ENCODE results near the gene LITAF.
"Not testable (repeated sequence)": the region's sequence is repeated elsewhere in the genome, so short reads cannot be mapped to it uniquely, and the experiment has no call there.

The LITAF gene

DNA sequence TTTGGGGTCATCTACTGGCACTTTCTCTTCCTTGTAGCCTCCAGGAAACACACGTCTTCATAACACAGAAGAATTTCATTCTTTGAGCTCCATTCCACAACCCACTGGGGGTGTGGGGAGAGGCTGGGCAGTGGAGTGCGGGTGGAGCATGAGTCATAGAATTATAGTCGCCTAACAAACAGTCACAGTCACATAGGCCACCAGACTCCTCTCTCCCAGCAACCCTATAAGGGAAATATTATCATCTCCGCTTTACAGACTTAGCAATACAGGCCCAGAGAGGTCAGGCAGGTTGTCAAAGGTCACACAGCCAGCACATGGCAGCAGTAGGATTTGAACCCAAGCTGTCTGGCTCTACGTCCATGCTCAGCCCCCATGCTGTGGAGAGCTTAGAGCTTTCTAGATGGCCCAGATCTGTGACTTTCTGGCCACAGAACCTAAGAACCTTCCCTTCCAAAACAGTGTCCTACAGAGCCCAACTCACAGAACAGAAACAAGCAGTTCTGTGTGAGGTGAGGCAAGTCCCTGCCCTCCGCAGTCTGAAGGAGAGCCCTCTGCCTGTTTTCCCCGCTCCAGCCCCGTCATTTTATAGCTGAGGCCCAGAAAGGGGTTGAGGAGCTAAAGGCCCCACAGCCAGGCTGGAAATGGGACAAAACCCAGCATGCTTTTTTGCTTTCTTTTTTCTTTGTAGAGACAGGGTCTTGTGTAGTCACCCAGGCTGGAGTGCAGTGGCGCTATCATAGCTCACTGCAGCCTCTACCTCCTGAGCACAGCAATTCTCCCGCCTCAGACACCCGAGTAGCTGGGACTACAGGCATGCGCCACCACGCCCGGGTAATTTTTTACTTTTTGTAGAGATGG is 10.7 kb upstream of the LITAF start:
- no peak for DNase-seq

GRCh38 chr16:11596572-11597226 is 10.0 kb upstream of the LITAF start:
- no peak for DNase-seq

DNA sequence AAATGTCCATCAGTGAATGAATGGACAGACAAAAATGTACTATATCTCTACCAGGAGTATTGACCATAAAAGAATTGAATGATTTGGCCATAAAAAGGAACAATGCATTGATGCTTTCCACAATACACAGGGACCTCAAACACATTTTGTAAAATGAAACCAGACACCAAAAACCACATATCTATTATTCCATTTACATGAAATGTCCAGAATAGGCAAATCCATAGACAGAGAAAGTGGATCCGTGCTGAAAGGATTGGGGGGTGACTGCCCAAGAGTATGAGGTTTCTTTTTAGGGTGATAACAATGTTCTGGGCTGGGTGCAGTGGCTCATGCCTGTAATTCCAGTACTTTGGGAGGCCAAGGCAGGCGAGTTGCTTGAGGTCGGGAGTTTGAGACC is 6.9 kb upstream of the LITAF start:
- no peak for DNase-seq

DNA sequence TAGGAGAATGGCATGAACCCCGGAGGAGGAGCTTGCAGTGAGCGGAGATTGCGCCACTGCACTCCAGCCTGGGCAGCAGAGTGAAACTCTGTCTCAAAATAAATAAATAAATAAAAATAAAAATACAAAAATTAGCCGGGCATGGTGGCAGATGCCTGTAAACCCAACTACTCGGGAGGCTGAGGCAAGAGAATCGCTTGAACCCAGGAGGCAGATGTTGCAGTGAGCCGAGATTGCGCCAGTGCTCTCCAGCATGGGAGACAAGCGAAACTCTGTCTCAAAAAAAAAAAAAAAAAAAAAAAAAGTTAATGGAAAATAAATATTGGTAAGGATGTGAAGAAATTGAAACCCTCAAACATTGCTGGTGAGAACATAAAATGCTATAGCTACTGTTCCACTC is 6.4 kb upstream of the LITAF start:
- not testable (repeated sequence) for DNase-seq

GRCh38 chr16:11591630-11592029 is 4.9 kb upstream of the LITAF start:
- DNase-seq, result not testable (repeated sequence)

DNA sequence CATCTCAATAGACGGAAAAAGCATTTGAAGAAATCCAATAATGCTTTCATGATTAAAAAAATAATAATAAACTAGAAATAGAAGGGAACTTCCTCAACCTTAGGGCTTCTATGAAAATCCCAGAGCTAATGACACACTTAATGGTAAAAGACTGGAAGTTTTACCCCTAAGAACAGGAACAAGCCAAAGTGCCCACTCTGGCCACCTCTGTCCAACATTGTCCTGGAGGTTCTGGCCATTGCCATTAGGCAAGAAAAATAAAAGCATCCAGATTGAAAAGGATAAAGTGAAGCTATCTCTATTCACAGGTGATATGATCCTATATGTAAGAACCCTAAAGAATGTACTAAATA is 2.5 kb upstream of the LITAF start:
- no peak for DNase-seq

- DNase-seq, result no peak
Measured at GRCh38 chr16:11588321-11589197, 1.8 kb upstream of the LITAF start.

- DNase-seq, result no peak
Measured at GRCh38 chr16:11587643-11588247, 1.0 kb upstream of the LITAF start.

- no peak for DNase-seq
Measured at GRCh38 chr16:11586378-11586855, 302 bp downstream of the LITAF start.

GRCh38 chr16:11585460-11586377 is 1.0 kb downstream of the LITAF start:
- no peak for DNase-seq

DNA sequence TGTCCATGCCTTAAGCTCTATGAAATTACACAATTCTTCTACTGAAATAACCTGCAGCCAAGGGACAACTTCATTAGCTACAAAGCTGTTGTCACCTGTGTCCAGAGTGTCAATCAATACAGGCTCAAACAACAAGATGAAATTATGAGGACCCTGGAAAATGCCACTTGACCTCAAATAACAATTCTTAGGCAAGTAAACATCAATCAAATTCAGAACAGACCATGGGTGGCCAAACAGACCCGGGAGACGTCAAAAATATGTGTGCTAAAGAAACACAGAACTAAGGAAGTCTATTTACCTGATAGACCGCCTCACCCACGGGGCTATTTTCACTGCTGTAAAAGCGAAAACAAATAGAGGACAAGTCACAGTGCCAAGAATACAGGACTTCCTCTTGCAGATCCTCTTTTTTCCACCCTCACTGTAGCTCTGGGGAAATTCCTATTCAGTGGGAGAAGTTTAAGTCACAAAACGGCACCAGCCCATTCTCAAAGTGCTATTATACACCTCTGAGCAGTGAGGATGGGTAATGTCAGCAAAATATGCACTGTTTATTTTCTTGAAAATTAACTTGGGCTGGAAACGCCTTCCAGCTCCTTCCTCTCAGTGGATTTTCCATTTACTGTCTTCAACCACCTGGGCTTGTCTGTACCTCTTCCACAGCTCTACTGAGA is 2.7 kb downstream of the LITAF start:
- DNase-seq, result no peak

DNA sequence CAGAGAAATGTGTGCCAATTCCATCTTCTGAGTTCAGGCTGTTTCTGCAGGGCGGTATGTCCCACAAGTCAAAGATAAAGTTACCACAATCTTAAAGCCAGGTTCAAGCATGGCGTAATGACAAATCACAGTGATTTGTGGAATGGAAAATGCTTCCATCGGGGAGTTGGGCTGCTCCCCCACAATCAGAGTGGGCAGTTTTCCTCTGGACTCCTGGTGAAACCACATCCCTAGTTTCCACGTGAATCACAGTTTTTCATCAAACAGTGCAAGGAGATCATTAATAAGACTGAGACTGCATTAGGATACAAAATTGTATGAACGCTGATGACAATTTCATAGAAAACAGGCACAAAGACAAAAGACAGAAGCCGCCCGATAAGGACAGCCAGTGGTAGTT is 3.6 kb downstream of the LITAF start:
- DNase-seq, result no peak

DNA sequence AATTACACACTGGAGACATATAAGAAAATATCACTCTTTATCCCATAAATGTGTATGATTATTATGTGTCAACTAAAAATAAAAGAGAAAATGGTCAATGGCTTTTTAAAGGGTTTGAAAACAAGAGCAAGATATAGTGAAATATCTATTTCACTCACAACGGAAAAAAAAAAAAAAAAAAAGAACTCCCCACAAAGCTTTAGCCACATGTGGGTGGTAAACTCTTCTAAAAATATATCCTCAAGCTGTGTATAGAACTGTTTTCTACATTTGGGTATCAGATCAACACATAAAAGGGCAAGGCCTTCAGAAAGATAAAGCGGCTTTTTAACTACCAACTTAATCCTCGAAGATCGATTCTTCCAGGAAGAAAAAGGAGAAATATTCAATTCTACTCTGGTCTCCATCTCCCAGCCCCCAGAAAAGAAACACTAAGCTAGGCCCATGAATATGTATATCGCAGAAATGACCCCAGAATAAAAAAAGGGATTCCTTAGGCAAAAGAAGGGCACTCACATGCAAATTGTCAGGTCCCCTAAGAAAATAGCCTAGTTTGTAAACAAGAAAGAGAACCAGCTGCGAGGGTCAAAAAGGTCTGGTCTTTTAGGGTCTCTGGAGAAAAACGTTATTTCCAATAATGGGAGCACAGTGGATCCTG is 4.4 kb downstream of the LITAF start:
- no peak for DNase-seq

DNA sequence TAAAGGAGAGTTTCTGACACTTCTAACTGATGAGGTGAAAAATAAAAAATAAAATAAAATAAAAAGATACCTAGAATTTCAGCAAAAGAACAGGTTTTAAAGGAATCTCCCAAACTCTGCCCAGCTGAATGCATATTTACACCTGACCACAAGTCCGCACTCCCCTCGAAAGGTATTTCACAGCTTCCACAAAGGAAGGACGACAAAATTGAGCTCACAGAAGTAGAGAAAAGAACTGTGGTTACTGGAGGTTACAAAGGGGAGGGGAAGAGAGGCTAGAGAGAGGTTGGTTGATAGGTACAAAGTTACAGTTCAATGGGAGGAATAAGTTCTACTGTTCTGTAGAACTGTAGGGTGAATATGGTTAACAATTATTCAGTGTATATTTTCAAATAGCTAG is 5.0 kb downstream of the LITAF start:
- no peak for DNase-seq

DNA sequence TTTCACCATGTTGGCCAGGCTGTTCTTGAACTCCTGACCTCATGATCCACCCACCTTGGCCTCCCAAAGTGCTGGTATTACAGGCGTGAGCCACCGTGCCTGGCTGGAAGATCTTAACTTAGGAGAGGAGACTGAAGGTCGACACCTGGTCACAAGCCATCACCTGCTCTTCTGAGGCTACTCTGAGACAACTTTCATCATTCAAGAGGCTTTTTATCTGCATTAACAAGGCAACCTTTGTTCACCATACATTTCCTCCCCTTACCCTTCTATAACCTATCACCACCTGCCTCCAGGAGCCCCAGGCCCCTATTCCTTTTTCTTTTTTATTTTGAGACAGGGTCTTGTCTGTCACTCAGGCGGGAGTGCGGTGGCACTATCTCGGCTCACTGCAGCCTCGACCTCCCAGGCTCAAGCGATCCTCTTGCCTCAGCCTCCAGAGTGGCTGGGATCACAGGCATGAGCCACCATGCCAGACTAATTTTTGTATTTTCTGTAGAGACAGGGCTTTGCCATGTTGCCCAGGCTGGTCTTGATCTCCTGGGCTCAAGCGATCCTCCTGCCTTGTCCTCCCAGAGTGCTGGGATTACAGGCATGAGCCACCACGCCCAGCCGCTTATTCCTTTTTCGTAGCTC is 6.2 kb downstream of the LITAF start:
- DNase-seq, result no peak

GRCh38 chr16:11577290-11577660 is 9.4 kb downstream of the LITAF start:
- not testable (repeated sequence) for DNase-seq

DNA sequence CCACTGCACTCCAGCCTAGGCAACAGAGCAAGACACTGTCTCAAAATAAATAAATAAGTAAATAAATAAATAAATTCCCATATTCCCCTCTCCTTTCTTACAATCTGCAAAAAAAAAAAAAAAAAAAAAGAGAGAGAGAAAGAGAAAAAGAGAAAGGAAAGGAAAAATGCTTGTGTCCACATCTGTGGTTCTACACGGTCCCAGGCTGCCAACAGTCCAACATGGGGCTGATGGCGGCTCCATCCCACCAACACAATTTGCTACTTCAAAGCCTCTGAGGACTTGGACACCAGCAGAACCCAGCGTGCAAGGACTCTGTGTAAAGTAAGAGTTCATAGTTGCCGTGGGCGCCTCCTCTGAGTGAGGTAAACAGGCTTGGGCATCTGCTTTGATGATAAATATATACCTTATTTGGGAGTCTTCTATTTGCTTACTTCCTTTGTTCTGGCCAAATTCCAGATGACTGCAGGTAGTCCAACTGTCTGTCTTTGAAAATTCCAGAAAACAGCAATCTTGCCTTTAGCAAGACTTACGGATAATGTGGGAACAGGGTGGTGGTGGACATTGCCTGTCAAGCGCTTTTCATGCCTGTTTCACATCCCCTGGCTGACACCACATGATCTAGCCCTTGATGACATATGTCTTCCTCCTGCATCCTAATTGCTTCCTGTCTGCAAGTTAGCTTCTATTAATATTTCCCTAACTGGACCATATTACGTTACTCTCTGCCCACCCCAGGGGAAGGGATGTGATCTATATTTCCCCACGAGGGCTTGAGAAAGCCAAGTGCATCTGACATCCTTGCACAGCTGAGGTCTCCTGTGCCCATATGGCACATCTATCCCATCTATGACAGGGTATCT is 10.1 kb downstream of the LITAF start:
- DNase-seq, result peak; percentile 40

GRCh38 chr16:11575223-11575589 is 11.5 kb downstream of the LITAF start:
- DNase-seq, result no peak

GRCh38 chr16:11572301-11572995 is 14.3 kb downstream of the LITAF start:
- no peak for DNase-seq

All from NCI-H1694 (cell line).